CD8-positive, alpha-beta memory T cell (primary cell): ENCODE measurements around the gene OSBP2. TPM values are rescaled to one million over a fixed set of nuclear protein-coding genes. Genes with fewer than 3 reads are reported as not detected.
A peak's percentile ranks its signal among the peaks of the same experiment; 100 is the strongest.

Experiments used
- CTCF ChIA-PET: fragments of 350-600 bp; sonication (Branson Sonifier 250); formaldehyde crosslinking; loops from one replicate; lab custom pipeline; 2021; ENCODE audit warnings: antibody characterized with exemption; lab: Charles Lee
- POLR2A ChIA-PET: fragments of 350-600 bp; sonication (Branson Sonifier 250); formaldehyde crosslinking; loops from one replicate; lab custom pipeline; 2021; ENCODE audit warnings: antibody characterized with exemption; lab: Charles Lee
- DNase-seq, 5 donors: peaks; one replicate each; pipeline versions ENCODE4 v3.0.0 to v3.0.0-alpha.2; 2020 to 2022; ENCODE audit warnings: mixed read lengths in 1 of 5
- H3K27ac ChIP-seq: one replicate; pipeline ENCODE4 v1.7.0; 2013; ENCODE audit warnings: low read depth, mild to moderate bottlenecking, low read length, moderate library complexity
- H3K27me3 ChIP-seq: 2 replicates; pipeline ENCODE4 v1.7.0; 2013; ENCODE audit warnings: low read length, mild to moderate bottlenecking; ENCODE audit not compliant: insufficient read depth, poor library complexity, severe bottlenecking
- H3K36me3 ChIP-seq: 2 replicates; pipeline ENCODE4 v1.7.0; 2013; ENCODE audit warnings: mild to moderate bottlenecking, low read length, moderate library complexity; ENCODE audit not compliant: insufficient read depth
- H3K4me1 ChIP-seq: 2 replicates; pipeline ENCODE4 v1.7.0; 2013; ENCODE audit warnings: mild to moderate bottlenecking, low read length, moderate library complexity; ENCODE audit not compliant: insufficient read depth
- H3K4me3 ChIP-seq: 2 replicates; pipeline ENCODE4 v1.7.0; 2013; ENCODE audit warnings: mild to moderate bottlenecking, low read length
- H3K9me3 ChIP-seq: 2 replicates; pipeline ENCODE4 v1.7.0; 2013; ENCODE audit warnings: mild to moderate bottlenecking, low read length
- H3K27ac Mint-ChIP-seq, 8 donors: one replicate each; pipeline ENCODE4 v1.8.0; 2020 to 2021; ENCODE audit warnings: mixed read lengths in 8 of 8, mild to moderate bottlenecking in 6 of 8, inconsistent platforms in 3 of 8, moderate library complexity in 3 of 8
- H3K27me3 Mint-ChIP-seq, 2 donors: one replicate each; pipeline ENCODE4 v1.8.0; 2020 to 2021; ENCODE audit warnings: mixed read lengths in 2 of 2, mild to moderate bottlenecking in 1 of 2, moderate library complexity in 1 of 2
- H3K36me3 Mint-ChIP-seq, 3 donors: one replicate each; pipeline ENCODE4 v1.8.0; 2020 to 2021; ENCODE audit warnings: mixed read lengths in 3 of 3, inconsistent platforms in 1 of 3, mild to moderate bottlenecking in 1 of 3
- H3K4me1 Mint-ChIP-seq, 3 donors: one replicate each; pipeline ENCODE4 v1.8.0; 2020 to 2021; ENCODE audit warnings: mixed read lengths in 3 of 3, inconsistent platforms in 1 of 3, mild to moderate bottlenecking in 1 of 3
- H3K4me3 Mint-ChIP-seq, 7 donors: one replicate each; pipeline ENCODE4 v1.8.0; 2020 to 2021; ENCODE audit warnings: mixed read lengths in 7 of 7, mild to moderate bottlenecking in 6 of 7, moderate library complexity in 4 of 7, inconsistent platforms in 2 of 7
- H3K9me3 Mint-ChIP-seq, 5 donors: one replicate each; pipeline ENCODE4 v1.8.0; 2020 to 2022; ENCODE audit warnings: mixed read lengths in 5 of 5, mild to moderate bottlenecking in 3 of 5, moderate library complexity in 2 of 5, inconsistent platforms in 1 of 5
- polyA plus RNA-seq: library from polyadenylated mRNA; unstranded; fragments of 300-500 nt; fragmentation: Illumina TruSeq; gene quantifications from one replicate; pipeline ENCODE4 v1.2.3, GENCODE V29; 2021
- total RNA-seq, 2 experiments: library from RNA; stranded (reverse); gene quantifications; one replicate each; pipeline ENCODE4 v1.2.3, GENCODE V29; 2021

OSBP2 gene, protein sequence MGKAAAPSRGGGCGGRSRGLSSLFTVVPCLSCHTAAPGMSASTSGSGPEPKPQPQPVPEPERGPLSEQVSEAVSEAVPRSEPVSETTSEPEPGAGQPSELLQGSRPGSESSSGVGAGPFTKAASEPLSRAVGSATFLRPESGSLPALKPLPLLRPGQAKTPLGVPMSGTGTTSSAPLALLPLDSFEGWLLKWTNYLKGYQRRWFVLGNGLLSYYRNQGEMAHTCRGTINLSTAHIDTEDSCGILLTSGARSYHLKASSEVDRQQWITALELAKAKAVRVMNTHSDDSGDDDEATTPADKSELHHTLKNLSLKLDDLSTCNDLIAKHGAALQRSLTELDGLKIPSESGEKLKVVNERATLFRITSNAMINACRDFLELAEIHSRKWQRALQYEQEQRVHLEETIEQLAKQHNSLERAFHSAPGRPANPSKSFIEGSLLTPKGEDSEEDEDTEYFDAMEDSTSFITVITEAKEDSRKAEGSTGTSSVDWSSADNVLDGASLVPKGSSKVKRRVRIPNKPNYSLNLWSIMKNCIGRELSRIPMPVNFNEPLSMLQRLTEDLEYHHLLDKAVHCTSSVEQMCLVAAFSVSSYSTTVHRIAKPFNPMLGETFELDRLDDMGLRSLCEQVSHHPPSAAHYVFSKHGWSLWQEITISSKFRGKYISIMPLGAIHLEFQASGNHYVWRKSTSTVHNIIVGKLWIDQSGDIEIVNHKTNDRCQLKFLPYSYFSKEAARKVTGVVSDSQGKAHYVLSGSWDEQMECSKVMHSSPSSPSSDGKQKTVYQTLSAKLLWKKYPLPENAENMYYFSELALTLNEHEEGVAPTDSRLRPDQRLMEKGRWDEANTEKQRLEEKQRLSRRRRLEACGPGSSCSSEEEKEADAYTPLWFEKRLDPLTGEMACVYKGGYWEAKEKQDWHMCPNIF
- total RNA-seq (under 1 TPM; 0.66 to 0.74 TPM), polyA plus RNA-seq (0.74 TPM)

DNA sequence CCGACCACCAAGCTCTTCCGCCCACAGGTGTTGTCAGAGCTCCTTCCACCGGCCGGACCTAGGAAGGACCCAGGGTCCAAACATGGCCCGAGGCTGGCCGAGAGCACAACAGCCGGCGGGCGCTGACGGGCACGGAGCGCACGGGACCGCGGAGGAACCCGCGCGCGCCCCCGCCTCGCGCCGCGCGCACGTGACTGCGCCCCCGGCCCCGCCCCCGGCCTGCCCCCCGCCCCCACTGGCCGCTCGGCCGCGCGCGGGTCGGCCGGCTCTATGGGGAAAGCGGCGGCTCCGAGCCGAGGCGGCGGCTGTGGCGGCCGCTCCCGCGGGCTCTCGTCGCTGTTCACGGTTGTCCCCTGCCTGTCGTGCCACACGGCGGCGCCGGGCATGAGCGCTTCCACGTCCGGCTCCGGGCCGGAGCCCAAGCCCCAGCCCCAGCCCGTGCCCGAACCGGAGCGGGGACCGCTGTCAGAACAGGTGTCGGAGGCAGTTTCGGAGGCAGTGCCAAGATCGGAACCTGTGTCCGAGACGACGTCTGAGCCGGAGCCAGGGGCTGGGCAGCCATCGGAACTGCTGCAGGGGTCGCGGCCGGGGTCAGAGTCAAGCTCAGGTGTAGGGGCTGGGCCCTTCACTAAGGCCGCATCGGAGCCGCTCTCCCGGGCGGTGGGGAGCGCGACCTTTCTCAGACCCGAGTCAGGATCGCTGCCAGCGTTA, at the start of gene OSBP2:
OSBP2 (plus strand) TSS at position 235 of the 711 bp plus-strand sequence; CDS start at position 271, 36 bp downstream.
- peaks cover 11 to 17% (median 14%) of the 10 kb centered on the region in 3 donors for H3K4me1 Mint-ChIP-seq
- Histone ChIP-seq H3K27ac (peak within 1 kb of the TSS; percentile 24), H3K4me3 (peak within 1 kb of the TSS; percentile 69), H3K4me1 (no peaks in the 10 kb centered on the region), H3K27me3 (no peaks in the 10 kb centered on the region), H3K9me3 (no peaks in the 10 kb centered on the region), H3K36me3 (no peaks in the 10 kb centered on the region)
- H3K9me3 Mint-ChIP-seq = no peaks in the 10 kb centered on the region
- ChIA-PET CTCF (interaction anchor here (0.8 kb wide), 1 partner anchor 61 kb away, joined by 3 read pairs; no protein-coding TSS in a partner anchor), POLR2A (interaction anchor here (1.3 kb wide), 1 partner anchor 60 kb away, joined by 8 read pairs; no protein-coding TSS in a partner anchor)
- H3K36me3 Mint-ChIP-seq = no peaks in the 10 kb centered on the region
- peak within 1 kb of the TSS; percentile 57 to 92 (median 83) for H3K27ac Mint-ChIP-seq
- H3K4me3 Mint-ChIP-seq = peak within 1 kb of the TSS; percentile 90 to 97 (median 93)
- peaks cover 8 to 15% of the 10 kb centered on the region in 2 donors for H3K27me3 Mint-ChIP-seq
- DNase-seq = peak in 4 of 5 donors; percentile 4 to 50 (median 12)

DNA sequence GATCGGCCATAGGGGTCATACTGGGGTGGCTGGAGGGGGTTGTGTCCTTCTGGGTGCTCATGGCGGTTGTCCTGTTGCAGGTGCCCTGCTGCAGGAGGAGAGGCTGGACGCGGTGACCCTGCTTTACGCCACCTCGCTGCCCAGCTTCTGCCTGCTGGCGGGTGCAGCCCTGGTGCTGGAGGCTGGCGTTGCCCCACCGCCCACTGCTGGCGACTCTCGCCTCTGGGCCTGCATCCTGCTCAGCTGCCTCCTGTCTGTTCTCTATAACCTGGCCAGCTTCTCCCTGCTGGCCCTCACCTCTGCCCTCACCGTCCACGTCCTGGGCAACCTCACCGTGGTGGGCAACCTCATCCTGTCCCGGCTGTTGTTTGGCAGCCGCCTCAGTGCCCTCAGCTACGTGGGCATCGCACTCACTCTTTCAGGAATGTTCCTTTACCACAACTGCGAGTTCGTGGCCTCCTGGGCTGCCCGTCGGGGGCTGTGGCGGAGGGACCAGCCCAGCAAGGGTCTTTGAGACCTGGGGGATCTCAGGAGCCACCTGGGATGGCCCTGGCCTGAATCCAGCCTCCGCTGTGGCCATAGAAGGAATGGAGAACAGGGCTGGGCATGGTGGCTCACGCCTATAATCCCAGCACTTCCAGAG, 48.0 kb upstream of the OSBP2 start:
- Mint-ChIP-seq H3K27me3 (no peaks in the 10 kb centered on the region), H3K9me3 (no peaks in the 10 kb centered on the region), H3K27ac (peak overlapping the region in 2 of 8 donors; percentile 8 to 65), H3K4me1 (peaks cover 3 to 19% (median 10%) of the 10 kb centered on the region in 3 donors), H3K36me3 (no peaks in the 10 kb centered on the region), H3K4me3 (no peak overlapping the region)
- Histone ChIP-seq H3K4me3 (no peak overlapping the region), H3K27me3 (no peaks in the 10 kb centered on the region), H3K9me3 (no peaks in the 10 kb centered on the region), H3K4me1 (no peaks in the 10 kb centered on the region), H3K36me3 (no peaks in the 10 kb centered on the region), H3K27ac (no peak overlapping the region)
- POLR2A ChIA-PET = no interaction called here
- CTCF ChIA-PET = interaction anchor here (4.7 kb wide), 1 partner anchor 12 kb away, joined by 35 read pairs; the partner anchor contains the start of gene SLC35E4
- DNase-seq = no peak

- Histone ChIP-seq H3K27me3 (no peaks in the 10 kb centered on the region), H3K4me3 (no peak overlapping the region), H3K27ac (no peak overlapping the region), H3K4me1 (no peaks in the 10 kb centered on the region), H3K36me3 (no peaks in the 10 kb centered on the region), H3K9me3 (no peaks in the 10 kb centered on the region)
- H3K36me3 Mint-ChIP-seq = no peaks in the 10 kb centered on the region
- ChIA-PET POLR2A (no interaction called here), CTCF (interaction anchor here (4.7 kb wide), 1 partner anchor 13 kb away, joined by 35 read pairs; the partner anchor contains the start of gene SLC35E4)
- DNase-seq = no peak
- H3K4me3 Mint-ChIP-seq = no peak overlapping the region
- H3K4me1 Mint-ChIP-seq = peaks cover 4 to 19% (median 17%) of the 10 kb centered on the region in 3 donors
- H3K27ac Mint-ChIP-seq = no peak overlapping the region
- H3K27me3 Mint-ChIP-seq = no peaks in the 10 kb centered on the region
- no peaks in the 10 kb centered on the region for H3K9me3 Mint-ChIP-seq
Measured at GRCh38 chr22:30647536-30647935, 47.1 kb upstream of the OSBP2 start.

DNA sequence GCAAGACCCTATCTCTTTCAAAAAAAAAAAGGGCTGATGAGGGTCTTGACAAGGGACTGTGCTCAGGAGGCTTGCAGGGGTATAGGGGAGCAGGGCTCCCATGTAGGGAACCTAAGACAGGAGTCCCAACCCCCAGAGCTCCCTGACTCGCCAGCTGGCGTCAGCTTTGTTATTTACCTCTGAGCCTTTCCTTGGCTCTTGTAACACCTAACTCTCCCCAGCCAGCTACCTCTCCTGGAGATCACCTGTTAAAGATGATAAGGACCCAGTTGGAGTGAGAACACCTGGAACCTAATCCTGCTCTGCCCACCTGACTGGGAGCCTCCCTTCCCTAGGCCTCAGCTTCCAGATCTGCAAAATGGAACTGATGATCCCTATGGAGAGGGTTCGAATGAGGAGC, 45.8 kb upstream of the OSBP2 start:
- Mint-ChIP-seq H3K9me3 (no peaks in the 10 kb centered on the region), H3K27me3 (no peaks in the 10 kb centered on the region), H3K4me3 (no peak overlapping the region), H3K27ac (peak overlapping the region in 6 of 8 donors; percentile 12 to 85 (median 64)), H3K4me1 (peaks cover 4 to 22% (median 12%) of the 10 kb centered on the region in 3 donors), H3K36me3 (peaks cover 0 to 2% (median 0%) of the 10 kb centered on the region in 3 donors)
- no peak overlapping the region for H3K4me3 ChIP-seq
- H3K27ac ChIP-seq = peak overlapping the region; percentile 18
- H3K36me3 ChIP-seq = no peaks in the 10 kb centered on the region
- no peaks in the 10 kb centered on the region for H3K9me3 ChIP-seq
- DNase-seq = no peak
- H3K4me1 ChIP-seq = no peaks in the 10 kb centered on the region
- ChIA-PET CTCF (interaction anchor here (0.9 to 4.7 kb wide), 2 partner anchors 14 to 273 kb away, joined by 3 to 35 read pairs; partner anchors contain the start of gene SLC35E4), POLR2A (no interaction called here)
- H3K27me3 ChIP-seq = no peaks in the 10 kb centered on the region

GRCh38 chr22:30649430-30650007, 45.2 kb upstream of the OSBP2 start:
- H3K27ac ChIP-seq = peak overlapping the region; percentile 18
- H3K9me3 Mint-ChIP-seq = no peaks in the 10 kb centered on the region

GRCh38 chr22:30650508-30651116, 44.1 kb upstream of the OSBP2 start:
- Mint-ChIP-seq H3K27me3 (no peaks in the 10 kb centered on the region), H3K4me1 (peaks cover 4 to 22% (median 10%) of the 10 kb centered on the region in 3 donors), H3K4me3 (no peak overlapping the region), H3K9me3 (no peaks in the 10 kb centered on the region), H3K27ac (peak overlapping the region in 3 of 8 donors; percentile 26 to 68 (median 50)), H3K36me3 (peaks cover 0 to 10% (median 4%) of the 10 kb centered on the region in 3 donors)
- Histone ChIP-seq H3K4me1 (no peaks in the 10 kb centered on the region), H3K27ac (no peak overlapping the region), H3K27me3 (no peaks in the 10 kb centered on the region), H3K36me3 (no peaks in the 10 kb centered on the region), H3K4me3 (no peak overlapping the region), H3K9me3 (no peaks in the 10 kb centered on the region)
- ChIA-PET CTCF (interaction anchor here (4.7 kb wide), 1 partner anchor 16 kb away, joined by 35 read pairs; the partner anchor contains the start of gene SLC35E4), POLR2A (no interaction called here)
- no peak for DNase-seq

More at GRCh38 chr22:30649430-30650007, 45.2 kb upstream of the OSBP2 start:
- Histone ChIP-seq H3K9me3 (no peaks in the 10 kb centered on the region), H3K27me3 (no peaks in the 10 kb centered on the region), H3K4me3 (no peak overlapping the region), H3K4me1 (no peaks in the 10 kb centered on the region), H3K36me3 (no peaks in the 10 kb centered on the region)
- Mint-ChIP-seq H3K4me1 (peaks cover 4 to 22% (median 10%) of the 10 kb centered on the region in 3 donors), H3K4me3 (no peak overlapping the region), H3K36me3 (peaks cover 0 to 4% (median 2%) of the 10 kb centered on the region in 3 donors), H3K27me3 (no peaks in the 10 kb centered on the region), H3K27ac (peak overlapping the region; percentile 21 to 92 (median 70))
- DNase-seq = peak in 4 of 5 donors; percentile 14 to 83 (median 34)
- POLR2A ChIA-PET = no interaction called here
- CTCF ChIA-PET = interaction anchor here (0.9 to 4.7 kb wide), 2 partner anchors 15 to 272 kb away, joined by 3 to 35 read pairs; partner anchors contain the start of gene SLC35E4
